ENCODE measurements around the gene MAP2K5.

- no peak for TF ChIP-seq POLR2A (IDR thresholded peaks at IDR 0.05)
- no peak for TF ChIP-seq CTCF (IDR thresholded peaks at IDR 0.05)
- TF ChIP-seq EP300 (IDR thresholded peaks at IDR 0.05) = no peak
Observed at GRCh38 chr15:67685008-67685599, 142.6 kb downstream of the MAP2K5 start.
